Adipose tissue (tissue), 3 donors: Measurements from ENCODE around the gene GNG14. TPM values are rescaled to one million over a fixed set of nuclear protein-coding genes. Genes with fewer than 3 reads are reported as not detected.
"Not testable (repeated sequence)": the region's sequence is repeated elsewhere in the genome, so short reads cannot be mapped to it uniquely, and the experiment has no call there.

Source experiments
- H3K27ac ChIP-seq: one replicate; pipeline ENCODE4 v1.5.1; 2013; ENCODE audit warnings: low read depth, low read length
- WGBS, 3 donors: extraction: QIAGEN DNeasy Blood & Tissue Kit; methylation state at CpG; one replicate each; pipeline ENCODE4 v1.1.7; 2013; 5-methylcytosine and 5-hydroxymethylcytosine counted together
- polyA plus RNA-seq, 3 donors: library from polyadenylated mRNA; stranded (reverse); fragments of 200-250 nt; gene quantifications; one replicate each; pipeline ENCODE4 v1.2.3, GENCODE V29; 2013
- donor health status: healthy with polysubstance abuse.
- donor health status: Bipolar disorder and iron deficiency.
- donor health status: healthy.

GNG14 gene
- polyA plus RNA-seq, 3 donors: not detected

GRCh38 chr19:12665671-12666264 lies 22.0 kb upstream of the GNG14 start:
- 40 to 49% (median 43%) methylated on average over 12 of the region's 12 CpGs for WGBS, 3 donors
- no peak overlapping the region for H3K27ac ChIP-seq

- H3K27ac ChIP-seq: no peak within 1 kb of the TSS
- 1 to 3% (median 2%) methylated on average over 41 to 46 of the region's 46 CpGs for WGBS, 3 donors
Measured at GRCh38 chr19:12666265-12667048, 21.3 kb upstream of the GNG14 start, which contains the start of the genes MAN2B1 and WDR83. Gene MAN2B1, minus strand, starts transcription at chr19:12666742. Its CDS starts 41 bp downstream, at chr19:12666701. Gene WDR83, plus strand, starts transcription at chr19:12666807. Its CDS starts 2,984 bp downstream, at chr19:12669791.

GRCh38 chr19:12667731-12668302 lies 20.0 kb upstream of the GNG14 start:
- H3K27ac ChIP-seq: no peak overlapping the region
- 73 to 79% (median 75%) methylated on average over 4 of the region's 4 CpGs for WGBS, 3 donors

- no peak overlapping the region for H3K27ac ChIP-seq
- 50 to 73% (median 68%) methylated on average over 8 of the region's 8 CpGs for WGBS, 3 donors
Measured at GRCh38 chr19:12668346-12668745, 19.5 kb upstream of the GNG14 start.

GRCh38 chr19:12668932-12669269 lies 18.9 kb upstream of the GNG14 start:
- no peak overlapping the region for H3K27ac ChIP-seq
- WGBS, 3 donors: 0 to 1% (median 1%) methylated on average over 24 of the region's 24 CpGs

- WGBS, 3 donors: 0 to 1% (median 1%) methylated on average over 64 of the region's 64 CpGs
- peak overlapping the region; percentile 88 for H3K27ac ChIP-seq
Measured at GRCh38 chr19:12669270-12670158, 18.3 kb upstream of the GNG14 start.

- WGBS, 3 donors: 29 to 43% (median 41%) methylated on average over 24 to 26 of the region's 26 CpGs
- no peak overlapping the region for H3K27ac ChIP-seq
Measured at GRCh38 chr19:12670159-12670928, 17.5 kb upstream of the GNG14 start.

- no peak overlapping the region for H3K27ac ChIP-seq
- 77 to 90% (median 85%) methylated on average over 10 of the region's 10 CpGs for WGBS, 3 donors
Measured at GRCh38 chr19:12672744-12673143, 15.1 kb upstream of the GNG14 start.

- H3K27ac ChIP-seq: no peak overlapping the region
- 92 to 94% (median 94%) methylated on average over 10 of the region's 10 CpGs for WGBS, 3 donors
Measured at GRCh38 chr19:12675399-12675798, 12.4 kb upstream of the GNG14 start.

GRCh38 chr19:12675940-12676339 lies 11.9 kb upstream of the GNG14 start:
- H3K27ac ChIP-seq: no peak overlapping the region
- WGBS, 3 donors: 86 to 88% (median 87%) methylated on average over 13 to 15 of the region's 15 CpGs

GRCh38 chr19:12676384-12676792 lies 11.4 kb upstream of the GNG14 start:
- WGBS, 3 donors: 14 to 34% (median 18%) methylated on average over 4 of the region's 4 CpGs
- H3K27ac ChIP-seq: no peak overlapping the region

GRCh38 chr19:12676928-12677327 lies 10.9 kb upstream of the GNG14 start:
- no peak overlapping the region for H3K27ac ChIP-seq

GRCh38 chr19:12678039-12678438 lies 9.8 kb upstream of the GNG14 start:
- WGBS, 3 donors: 75 to 90% (median 83%) methylated on average over 5 of the region's 5 CpGs
- H3K27ac ChIP-seq: not testable (repeated sequence)

More at GRCh38 chr19:12676928-12677327, 10.9 kb upstream of the GNG14 start:
- WGBS, 3 donors: 89 to 93% (median 91%) methylated on average over 12 of the region's 12 CpGs

- H3K27ac ChIP-seq: no peak overlapping the region
- WGBS, 3 donors: 88 to 95% (median 90%) methylated on average over 9 of the region's 9 CpGs
Measured at GRCh38 chr19:12680034-12680433, 7.8 kb upstream of the GNG14 start.

- H3K27ac ChIP-seq: peak within 1 kb of the TSS; percentile 99
- WGBS, 3 donors: 0 to 1% (median 0%) methylated on average over 68 of the region's 68 CpGs
Measured at GRCh38 chr19:12681074-12681987, 6.5 kb upstream of the GNG14 start, which contains the start of gene DHPS. Gene DHPS, minus strand, starts transcription at chr19:12681880. Its CDS starts 114 bp downstream, at chr19:12681766.

GRCh38 chr19:12685831-12686230 lies 2.0 kb upstream of the GNG14 start:
- WGBS, 3 donors: 80 to 90% (median 90%) methylated on average over 3 of the region's 3 CpGs

GRCh38 chr19:12689012-12689411 lies 1.2 kb downstream of the GNG14 start:
- WGBS, 3 donors: 86 to 90% (median 88%) methylated on average over 12 of the region's 12 CpGs
- H3K27ac ChIP-seq: no peak overlapping the region

More at GRCh38 chr19:12685831-12686230, 2.0 kb upstream of the GNG14 start:
- H3K27ac ChIP-seq: no peak overlapping the region
